Thyroid gland (tissue), 4 donors: ENCODE measurements around the gene KREMEN1.

Experiments used
- CTCF ChIP-seq, 6 experiments: fragments of 200-600 bp in 3 of 6; fragments of 450-650 bp in 3 of 6; sonication (generic) in 3 of 6; IDR thresholded peaks; one replicate each; pipeline ENCODE4 v1.5.1; 2016 to 2019; ENCODE audit warnings: antibody characterized with exemption in 6 of 6, mild to moderate bottlenecking in 2 of 6, inconsistent platforms in 1 of 6, moderate library complexity in 1 of 6
- POLR2A ChIP-seq, 2 donors: fragments of 450-650 bp; IDR thresholded peaks; one replicate each; pipeline ENCODE4 v1.6.1; 2017; ENCODE audit warnings: antibody characterized with exemption in 2 of 2, mild to moderate bottlenecking in 2 of 2, moderate library complexity in 1 of 2

GRCh38 chr22:29041408-29041807, 31.4 kb upstream of the KREMEN1 start:
- no peak for TF ChIP-seq CTCF (IDR thresholded peaks at IDR 0.05)
- TF ChIP-seq POLR2A (IDR thresholded peaks at IDR 0.05), result no peak
